Stomach (tissue), 9 donors: Measurements from ENCODE around the gene FNDC11. TPM values are rescaled to one million over a fixed set of nuclear protein-coding genes. Genes with fewer than 3 reads are reported as not detected.

ENCODE experiments used
- DNase-seq, 2 donors: peaks; one replicate each; pipeline versions ENCODE4 v3.0.0 to v3.0.0-alpha.2; 2013 to 2019
- H3K27ac ChIP-seq, 5 donors: fragments of 200-600 bp in 4 of 5; sonication (generic) in 4 of 5; one replicate each; pipeline ENCODE4 v1.5.1; 2013 to 2019; ENCODE audit warnings: mild to moderate bottlenecking in 1 of 5, moderate library complexity in 1 of 5
- H3K27me3 ChIP-seq, 3 donors: fragments of 200-600 bp; sonication (generic); one replicate each; pipeline ENCODE4 v1.5.1; 2017 to 2019; ENCODE audit warnings: mixed run types in 1 of 3
- H3K36me3 ChIP-seq, 4 donors: fragments of 200-600 bp; sonication (generic); 1 replicate in 3 of 4; 2 replicates in 1 of 4; pipeline ENCODE4 v1.5.1; 2016 to 2019
- H3K4me1 ChIP-seq, 4 donors: fragments of 200-600 bp; sonication (generic); one replicate each; pipeline ENCODE4 v1.5.1; 2016 to 2019
- H3K4me3 ChIP-seq, 4 donors: fragments of 200-600 bp; sonication (generic) in 3 of 4; one replicate each; pipeline ENCODE4 v1.5.1; 2016 to 2019; ENCODE audit warnings: mild to moderate bottlenecking in 1 of 4
- H3K9me3 ChIP-seq, 4 donors: fragments of 200-600 bp; sonication (generic); one replicate each; pipeline ENCODE4 v1.5.1; 2016 to 2019
- CTCF ChIP-seq, 7 experiments: fragments of 450-650 bp in 4 of 7; fragments of 200-600 bp in 3 of 7; sonication (generic) in 3 of 7; IDR thresholded peaks; one replicate each; pipeline ENCODE4 v1.5.1; 2016 to 2019; ENCODE audit warnings: antibody characterized with exemption in 7 of 7, control low read depth in 2 of 7, mild to moderate bottlenecking in 1 of 7
- EP300 ChIP-seq: sonication (generic); formaldehyde crosslinking; IDR thresholded peaks from one replicate; pipeline ENCODE4 v1.6.1; 2017; ENCODE audit warnings: antibody characterized with exemption
- POLR2A ChIP-seq, 4 donors: fragments of 450-650 bp; IDR thresholded peaks; one replicate each; pipeline ENCODE4 v1.6.1; 2016; ENCODE audit warnings: antibody characterized with exemption in 4 of 4, control low read depth in 2 of 4, mild to moderate bottlenecking in 1 of 4, moderate library complexity in 1 of 4
- POLR2AphosphoS5 ChIP-seq, 3 donors: sonication (generic); formaldehyde crosslinking; IDR thresholded peaks; one replicate each; pipeline ENCODE4 v1.6.1; 2016; ENCODE audit warnings: antibody characterized with exemption in 3 of 3
- WGBS, 5 donors: extraction: QIAGEN DNeasy Blood & Tissue Kit in 3 of 5; methylation state at CpG; one replicate each; pipeline versions ENCODE4 v1.1.5 to v1.1.7; 2013 to 2018; 5-methylcytosine and 5-hydroxymethylcytosine counted together
- intact Hi-C: fragments of 100-400 bp; cut with DNase I; formaldehyde crosslinking; loops from one replicate; pipeline ENCODE4 v1.15.1; 2023; ENCODE audit warnings: low total_unique reads
- polyA plus RNA-seq, 3 donors: library from polyadenylated mRNA; stranded (reverse); fragments of 200-250 nt; gene quantifications; one replicate each; pipeline ENCODE4 v1.2.3, GENCODE V29; 2013
- total RNA-seq, 5 donors: library from RNA; depleted of rRNA; stranded (reverse); fragments of >200 nt; gene quantifications; one replicate each; pipeline versions ENCODE4 v1.1.0 to v1.2.3, GENCODE V29; 2014 to 2016
- donor health status: healthy with polysubstance abuse.
- donor health status: Bipolar disorder and iron deficiency.
- donor health status: healthy.

The FNDC11 gene
- total and polyA plus RNA-seq, 8 donors, result 0.25 to 3.1 (median 0.55) TPM; not detected in 3

- H3K27me3 ChIP-seq, result peaks cover 0 to 8% (median 0%) of the 10 kb centered on the region in 3 donors
- WGBS, 5 donors, result 70 to 87% (median 83%) methylated on average over 9 of the region's 9 CpGs
- H3K4me3 ChIP-seq, result no peak overlapping the region
- H3K4me1 ChIP-seq, result peaks cover 7 to 35% (median 17%) of the 10 kb centered on the region in 4 donors
- H3K36me3 ChIP-seq, result peaks cover 0 to 17% (median 12%) of the 10 kb centered on the region in 4 donors
- peaks cover 0 to 8% (median 0%) of the 10 kb centered on the region in 4 donors for H3K9me3 ChIP-seq
- no peak for DNase-seq
- intact Hi-C loops, result no loop called here
- H3K27ac ChIP-seq, result no peak overlapping the region
- TF ChIP-seq POLR2A (IDR thresholded peaks at IDR 0.05) (no peak), CTCF (IDR thresholded peaks at IDR 0.05) (no peak), EP300 (no peak)
Measured at GRCh38 chr20:63527184-63527583, 26.8 kb upstream of the FNDC11 start.

DNA sequence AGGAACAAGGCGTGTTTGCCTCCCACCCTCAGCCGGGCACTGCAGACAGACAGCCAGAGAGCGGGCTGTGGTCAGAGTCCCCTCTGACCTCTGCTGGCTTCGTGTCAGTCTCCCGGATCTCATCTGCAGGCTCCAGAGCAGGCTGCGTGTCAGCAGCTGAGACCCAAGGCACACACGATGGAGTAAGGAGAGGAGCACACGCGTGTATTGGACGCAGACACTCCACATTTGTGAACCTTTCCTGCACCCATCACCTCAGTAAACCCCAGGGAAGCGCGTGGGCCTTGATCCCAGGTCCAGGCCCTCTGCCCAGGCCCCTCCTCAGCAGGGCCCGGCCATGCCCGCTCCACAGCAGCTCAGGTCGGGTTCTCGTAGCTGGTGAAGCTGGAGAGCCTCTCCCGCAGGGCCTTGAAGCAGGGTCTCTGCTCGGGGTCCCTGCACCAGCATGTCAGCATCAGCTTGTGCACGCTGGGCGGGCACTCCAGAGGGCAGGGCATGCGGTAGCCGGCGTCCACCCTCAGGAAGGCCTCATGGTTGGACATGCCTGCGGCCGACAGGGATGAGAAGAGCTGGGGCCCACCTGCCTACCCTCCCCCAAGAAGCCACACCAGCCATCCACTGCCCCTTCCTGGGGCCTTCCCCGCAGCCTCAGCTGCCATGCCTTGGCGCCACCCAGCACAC is 24.6 kb upstream of the FNDC11 start:
- H3K27ac ChIP-seq, result no peak overlapping the region
- DNase-seq, result peak in 1 of 2 donors; percentile 13
- H3K36me3 ChIP-seq, result no peaks in the 10 kb centered on the region
- H3K27me3 ChIP-seq, result peaks cover 0 to 28% (median 6%) of the 10 kb centered on the region in 3 donors
- no peak overlapping the region for H3K4me3 ChIP-seq
- TF ChIP-seq EP300 (no peak), CTCF (IDR thresholded peaks at IDR 0.05) (no peak), POLR2AphosphoS5 (IDR thresholded peaks at IDR 0.05) (no peak), POLR2A (IDR thresholded peaks at IDR 0.05) (no peak)
- peaks cover 8 to 27% (median 14%) of the 10 kb centered on the region in 4 donors for H3K4me1 ChIP-seq
- no peaks in the 10 kb centered on the region for H3K9me3 ChIP-seq
- intact Hi-C loops, result no loop called here
- 70 to 83% (median 81%) methylated on average over 19 to 27 of the region's 27 CpGs for WGBS, 5 donors

- H3K9me3 ChIP-seq, result no peaks in the 10 kb centered on the region
- intact Hi-C loops, result no loop called here
- WGBS, 5 donors, result 70 to 78% (median 74%) methylated on average over 23 to 39 of the region's 39 CpGs
- no peak overlapping the region for H3K4me3 ChIP-seq
- H3K27me3 ChIP-seq, result peaks cover 0 to 37% (median 11%) of the 10 kb centered on the region in 3 donors
- DNase-seq, result peak in 1 of 2 donors; percentile 10
- no peaks in the 10 kb centered on the region for H3K36me3 ChIP-seq
- peak overlapping the region in 2 of 5 donors; percentile 22 to 38 for H3K27ac ChIP-seq
- H3K4me1 ChIP-seq, result peaks cover 16 to 35% (median 22%) of the 10 kb centered on the region in 4 donors
- TF ChIP-seq EP300 (no peak), POLR2AphosphoS5 (IDR thresholded peaks at IDR 0.05) (no peak), CTCF (IDR thresholded peaks at IDR 0.05) (no peak), POLR2A (IDR thresholded peaks at IDR 0.05) (no peak)
Measured at GRCh38 chr20:63529861-63530787, 23.8 kb upstream of the FNDC11 start.

- DNase-seq, result peak; percentile 53 to 54
- WGBS, 5 donors, result 21 to 46% (median 32%) methylated on average over 8 to 14 of the region's 14 CpGs
- no peaks in the 10 kb centered on the region for H3K36me3 ChIP-seq
- H3K27ac ChIP-seq, result peak overlapping the region in 2 of 5 donors; percentile 22 to 38
- H3K4me3 ChIP-seq, result no peak overlapping the region
- intact Hi-C loops, result no loop called here
- H3K9me3 ChIP-seq, result no peaks in the 10 kb centered on the region
- peaks cover 0 to 42% (median 11%) of the 10 kb centered on the region in 3 donors for H3K27me3 ChIP-seq
- peaks cover 18 to 38% (median 26%) of the 10 kb centered on the region in 4 donors for H3K4me1 ChIP-seq
- TF ChIP-seq CTCF (IDR thresholded peaks at IDR 0.05) (no peak), EP300 (no peak), POLR2AphosphoS5 (IDR thresholded peaks at IDR 0.05) (peak in 1 of 3 donors; percentile 43), POLR2A (IDR thresholded peaks at IDR 0.05) (no peak)
Measured at GRCh38 chr20:63530788-63531160, 23.2 kb upstream of the FNDC11 start.
